HTR-8/SVneo (cell line): Measurements from ENCODE around the gene AGMO.
"Not testable (repeated sequence)": the region's sequence is repeated elsewhere in the genome, so short reads cannot be mapped to it uniquely, and the experiment has no call there.

Experiments used
- DNase-seq: peaks from one replicate; pipeline ENCODE4 v3.0.0; 2011; ENCODE audit warnings: low spot score, mixed read lengths; ENCODE audit not compliant: insufficient read length
- FAIRE-seq: peaks from 2 replicates; lab custom pipeline; 2011; peaks lifted over from hg19 to GRCh38; lab: Jason Lieb, UNC

The AGMO gene

GRCh38 chr7:15336146-15336545 is 225.7 kb downstream of the AGMO start:
- no peak for DNase-seq
- FAIRE-seq, result no peak

- FAIRE-seq (no peak), DNase-seq (no peak)
These were observed 226.4 kb downstream of the AGMO start for GRCh38 chr7:15335390-15335789.

GRCh38 chr7:15334536-15335263 is 227.1 kb downstream of the AGMO start:
- DNase-seq (no peak), FAIRE-seq (no peak)

GRCh38 chr7:15332956-15333355 is 228.9 kb downstream of the AGMO start:
- no peak for FAIRE-seq
- DNase-seq, result no peak

- FAIRE-seq, result no peak
- DNase-seq, result no peak
These were observed 230.9 kb downstream of the AGMO start for GRCh38 chr7:15330943-15331342.

- FAIRE-seq, result no peak
These were observed 234.8 kb downstream of the AGMO start for GRCh38 chr7:15327001-15327400.

GRCh38 chr7:15326044-15326644 is 235.7 kb downstream of the AGMO start:
- DNase-seq (peak; percentile 3), FAIRE-seq (no peak)

More at GRCh38 chr7:15327001-15327400, 234.8 kb downstream of the AGMO start:
- no peak for DNase-seq

GRCh38 chr7:15323550-15323949 is 238.3 kb downstream of the AGMO start:
- FAIRE-seq, result no peak
- no peak for DNase-seq

- FAIRE-seq, result no peak
- DNase-seq, result no peak
These were observed 244.6 kb downstream of the AGMO start for GRCh38 chr7:15317215-15317614.

- DNase-seq (no peak), FAIRE-seq (no peak)
These were observed 246.1 kb downstream of the AGMO start for GRCh38 chr7:15315678-15316077.

GRCh38 chr7:15314922-15315321 is 246.9 kb downstream of the AGMO start:
- no peak for DNase-seq
- FAIRE-seq, result no peak

- no peak for FAIRE-seq
- no peak for DNase-seq
These were observed 248.5 kb downstream of the AGMO start for GRCh38 chr7:15313361-15313760.

GRCh38 chr7:15309872-15310271 is 251.9 kb downstream of the AGMO start:
- no peak for DNase-seq
- FAIRE-seq, result no peak

- DNase-seq (no peak), FAIRE-seq (no peak)
These were observed 253.0 kb downstream of the AGMO start for GRCh38 chr7:15308821-15309220.

GRCh38 chr7:15306296-15306695 is 255.5 kb downstream of the AGMO start:
- no peak for FAIRE-seq
- DNase-seq, result no peak

GRCh38 chr7:15305002-15305600 is 256.7 kb downstream of the AGMO start:
- no peak for FAIRE-seq
- peak; percentile 15 for DNase-seq

GRCh38 chr7:15303357-15303756 is 258.5 kb downstream of the AGMO start:
- DNase-seq (no peak), FAIRE-seq (no peak)

- DNase-seq, FAIRE-seq: not testable (repeated sequence)
These were observed 260.8 kb downstream of the AGMO start for GRCh38 chr7:15300986-15301385.

GRCh38 chr7:15292138-15292537 is 269.7 kb downstream of the AGMO start:
- FAIRE-seq (no peak), DNase-seq (no peak)

- DNase-seq (no peak), FAIRE-seq (no peak)
These were observed 270.1 kb downstream of the AGMO start for GRCh38 chr7:15291699-15292098.

GRCh38 chr7:15288741-15289140 is 273.1 kb downstream of the AGMO start:
- FAIRE-seq (no peak), DNase-seq (no peak)
